BE2C (cell line): Measurements from ENCODE around the gene PAX8.

Experiments
- DNase-seq: peaks from one replicate; pipeline ENCODE4 v3.0.0-alpha.2; 2020
- H3K27me3 ChIP-seq: fragments of 250-450 bp; sonication (Bioruptor Pico); 2 replicates; pipeline ENCODE4 v1.5.1; 2020; ENCODE audit warnings: mild to moderate bottlenecking
- H3K36me3 ChIP-seq: fragments of 250-450 bp; sonication (Bioruptor Pico); 2 replicates; pipeline ENCODE4 v1.5.1; 2020; ENCODE audit warnings: mild to moderate bottlenecking
- H3K4me1 ChIP-seq: fragments of 250-450 bp; sonication (Bioruptor Pico); 2 replicates; pipeline ENCODE4 v1.5.1; 2020
- H3K4me3 ChIP-seq: 2 replicates; pipeline ENCODE4 v1.5.1; 2011; ENCODE audit warnings: low read depth, low read length
- H3K9me3 ChIP-seq: fragments of 250-450 bp; sonication (Bioruptor Pico); 2 replicates; pipeline ENCODE4 v1.5.1; 2020
- CTCF ChIP-seq: IDR thresholded peaks from 2 replicates; pipeline ENCODE4 v1.5.1; 2012; ENCODE audit warnings: mild to moderate bottlenecking, low read depth, low read length

Gene PAX8

GRCh38 chr2:113272477-113272876, 6.2 kb downstream of the PAX8 start:
- no peaks in the 10 kb centered on the region for H3K4me1 ChIP-seq
- H3K27me3 ChIP-seq = peaks cover 26% of the 10 kb centered on the region
- H3K9me3 ChIP-seq = no peaks in the 10 kb centered on the region
- TF ChIP-seq CTCF = no peak
- DNase-seq = no peak
- no peak overlapping the region for H3K4me3 ChIP-seq
- H3K36me3 ChIP-seq = no peaks in the 10 kb centered on the region

GRCh38 chr2:113268621-113269360, 9.9 kb downstream of the PAX8 start:
- no peaks in the 10 kb centered on the region for H3K9me3 ChIP-seq
- no peaks in the 10 kb centered on the region for H3K36me3 ChIP-seq
- peaks cover 5% of the 10 kb centered on the region for H3K27me3 ChIP-seq
- DNase-seq = no peak
- H3K4me1 ChIP-seq = no peaks in the 10 kb centered on the region
- TF ChIP-seq CTCF = no peak
- H3K4me3 ChIP-seq = no peak overlapping the region

- no peaks in the 10 kb centered on the region for H3K4me1 ChIP-seq
- H3K4me3 ChIP-seq = no peak overlapping the region
- H3K9me3 ChIP-seq = no peaks in the 10 kb centered on the region
- no peak for DNase-seq
- no peaks in the 10 kb centered on the region for H3K36me3 ChIP-seq
- no peaks in the 10 kb centered on the region for H3K27me3 ChIP-seq
- TF ChIP-seq CTCF = no peak
Measured at GRCh38 chr2:113266431-113266830, 12.3 kb downstream of the PAX8 start.

- Histone ChIP-seq H3K9me3 (no peaks in the 10 kb centered on the region), H3K27me3 (no peaks in the 10 kb centered on the region), H3K36me3 (no peaks in the 10 kb centered on the region), H3K4me1 (no peaks in the 10 kb centered on the region), H3K4me3 (no peak overlapping the region)
- no peak for DNase-seq
- TF ChIP-seq CTCF = no peak
Measured at GRCh38 chr2:113264713-113265403, 13.9 kb downstream of the PAX8 start.

- no peak for DNase-seq
- Histone ChIP-seq H3K9me3 (no peaks in the 10 kb centered on the region), H3K4me3 (no peak overlapping the region), H3K36me3 (no peaks in the 10 kb centered on the region), H3K27me3 (no peaks in the 10 kb centered on the region), H3K4me1 (no peaks in the 10 kb centered on the region)
- no peak for TF ChIP-seq CTCF
Measured at GRCh38 chr2:113263546-113263945, 15.2 kb downstream of the PAX8 start.

GRCh38 chr2:113260991-113261390, 17.7 kb downstream of the PAX8 start:
- Histone ChIP-seq H3K4me1 (no peaks in the 10 kb centered on the region), H3K9me3 (no peaks in the 10 kb centered on the region), H3K4me3 (no peak overlapping the region), H3K36me3 (no peaks in the 10 kb centered on the region), H3K27me3 (no peaks in the 10 kb centered on the region)
- TF ChIP-seq CTCF = no peak
- DNase-seq = no peak
